ENCODE measurements around the gene ALDH3B1.

DNA sequence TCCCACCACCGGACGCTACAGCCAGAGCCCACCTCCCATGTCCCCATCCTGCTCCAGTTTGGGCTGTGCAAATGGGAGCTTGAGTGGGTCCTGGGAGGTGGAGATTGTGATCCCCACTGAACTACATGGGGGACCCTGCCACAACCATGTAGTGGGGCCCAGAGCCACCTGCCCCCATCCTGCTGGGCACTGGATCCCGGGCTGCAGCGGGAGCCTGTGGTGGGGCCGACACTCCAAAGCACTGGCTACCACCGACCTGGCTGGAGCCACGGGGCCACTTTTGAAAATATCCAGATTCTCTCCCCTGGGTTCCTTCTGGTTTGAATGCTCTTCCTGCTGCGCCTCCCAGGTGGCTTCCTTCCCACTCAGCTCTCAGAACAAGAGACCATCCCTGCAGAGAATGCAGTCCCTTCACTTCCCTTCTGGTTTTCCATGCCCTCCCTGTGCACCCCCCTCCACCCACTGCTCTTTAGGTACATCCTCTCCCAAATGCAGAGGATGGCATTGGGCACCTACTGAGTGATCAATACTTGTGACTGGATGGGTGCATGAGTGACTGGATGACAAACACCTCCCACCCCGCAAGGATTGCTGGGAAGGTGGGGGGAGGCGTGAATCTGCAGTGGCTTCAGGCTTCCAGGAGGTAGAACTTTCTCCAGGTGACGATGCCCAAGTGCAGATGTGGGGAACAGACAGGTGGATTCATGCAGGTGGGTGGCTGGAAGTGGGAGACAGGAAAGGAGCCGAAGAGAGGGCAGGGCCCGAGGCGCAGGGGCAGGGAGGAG lies 5.4 kb upstream of the ALDH3B1 start:
- TF ChIP-seq, protein P1, sequence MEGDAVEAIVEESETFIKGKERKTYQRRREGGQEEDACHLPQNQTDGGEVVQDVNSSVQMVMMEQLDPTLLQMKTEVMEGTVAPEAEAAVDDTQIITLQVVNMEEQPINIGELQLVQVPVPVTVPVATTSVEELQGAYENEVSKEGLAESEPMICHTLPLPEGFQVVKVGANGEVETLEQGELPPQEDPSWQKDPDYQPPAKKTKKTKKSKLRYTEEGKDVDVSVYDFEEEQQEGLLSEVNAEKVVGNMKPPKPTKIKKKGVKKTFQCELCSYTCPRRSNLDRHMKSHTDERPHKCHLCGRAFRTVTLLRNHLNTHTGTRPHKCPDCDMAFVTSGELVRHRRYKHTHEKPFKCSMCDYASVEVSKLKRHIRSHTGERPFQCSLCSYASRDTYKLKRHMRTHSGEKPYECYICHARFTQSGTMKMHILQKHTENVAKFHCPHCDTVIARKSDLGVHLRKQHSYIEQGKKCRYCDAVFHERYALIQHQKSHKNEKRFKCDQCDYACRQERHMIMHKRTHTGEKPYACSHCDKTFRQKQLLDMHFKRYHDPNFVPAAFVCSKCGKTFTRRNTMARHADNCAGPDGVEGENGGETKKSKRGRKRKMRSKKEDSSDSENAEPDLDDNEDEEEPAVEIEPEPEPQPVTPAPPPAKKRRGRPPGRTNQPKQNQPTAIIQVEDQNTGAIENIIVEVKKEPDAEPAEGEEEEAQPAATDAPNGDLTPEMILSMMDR (IDR thresholded peaks at IDR 0.05; ENCODE audit: poor library complexity): no peak
- TF ChIP-seq EZH2 (IDR thresholded peaks at IDR 0.05; ENCODE audit: borderline replicate concordance): no peak

All from hepatocyte (in vitro differentiated cells).